Measurements from ENCODE around the gene LRP5.

- TF ChIP-seq POLR2A (IDR thresholded peaks at IDR 0.05) = no peak
- no peak for TF ChIP-seq CTCF (IDR thresholded peaks at IDR 0.05)
Observed at GRCh38 chr11:68341557-68342458, 29.4 kb downstream of the LRP5 start.

Measured in adrenal gland (tissue), 5 donors.